B cell (primary cell): Measurements from ENCODE around the gene SETD6.

Source experiments
- EZH2 ChIP-seq: IDR thresholded peaks from 2 replicates; pipeline ENCODE4 v1.6.1; 2012; ENCODE audit warnings: borderline replicate concordance, low read depth, mild to moderate bottlenecking, moderate library complexity, low read length; ENCODE audit not compliant: insufficient read depth, poor library complexity, severe bottlenecking
- TF ChIP-seq, protein P1 (sequence below): fragments of 200-600 bp; IDR thresholded peaks from one replicate; pipeline ENCODE4 v1.8.0; 2022; ENCODE audit warnings: antibody characterized with exemption, mild to moderate bottlenecking

DNA sequence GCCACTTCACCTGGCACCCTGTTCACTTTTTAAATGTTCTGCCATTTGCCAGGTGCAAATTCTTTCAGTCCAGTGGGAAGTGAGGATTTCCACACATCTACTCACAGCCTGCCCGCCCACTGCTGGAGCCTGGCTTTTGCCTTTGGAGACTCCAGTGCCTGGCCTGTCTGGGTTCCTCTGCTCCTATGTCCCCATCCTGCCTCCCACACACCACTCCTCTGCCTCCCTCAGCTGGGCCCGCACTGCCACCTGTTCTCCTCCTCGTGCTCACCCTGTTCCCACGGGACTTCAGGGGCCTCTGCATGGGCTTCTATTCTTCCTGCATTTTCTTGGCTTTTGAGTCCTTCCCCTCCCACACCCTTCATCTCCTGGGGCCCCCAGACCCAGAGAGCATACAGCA, 23.3 kb upstream of the SETD6 start:
- TF ChIP-seq, protein P1, sequence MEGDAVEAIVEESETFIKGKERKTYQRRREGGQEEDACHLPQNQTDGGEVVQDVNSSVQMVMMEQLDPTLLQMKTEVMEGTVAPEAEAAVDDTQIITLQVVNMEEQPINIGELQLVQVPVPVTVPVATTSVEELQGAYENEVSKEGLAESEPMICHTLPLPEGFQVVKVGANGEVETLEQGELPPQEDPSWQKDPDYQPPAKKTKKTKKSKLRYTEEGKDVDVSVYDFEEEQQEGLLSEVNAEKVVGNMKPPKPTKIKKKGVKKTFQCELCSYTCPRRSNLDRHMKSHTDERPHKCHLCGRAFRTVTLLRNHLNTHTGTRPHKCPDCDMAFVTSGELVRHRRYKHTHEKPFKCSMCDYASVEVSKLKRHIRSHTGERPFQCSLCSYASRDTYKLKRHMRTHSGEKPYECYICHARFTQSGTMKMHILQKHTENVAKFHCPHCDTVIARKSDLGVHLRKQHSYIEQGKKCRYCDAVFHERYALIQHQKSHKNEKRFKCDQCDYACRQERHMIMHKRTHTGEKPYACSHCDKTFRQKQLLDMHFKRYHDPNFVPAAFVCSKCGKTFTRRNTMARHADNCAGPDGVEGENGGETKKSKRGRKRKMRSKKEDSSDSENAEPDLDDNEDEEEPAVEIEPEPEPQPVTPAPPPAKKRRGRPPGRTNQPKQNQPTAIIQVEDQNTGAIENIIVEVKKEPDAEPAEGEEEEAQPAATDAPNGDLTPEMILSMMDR = no peak
- TF ChIP-seq EZH2 = no peak
